Measurements from ENCODE around the gene CDKN1B. TPM values are rescaled to one million over a fixed set of nuclear protein-coding genes. Genes with fewer than 3 reads are reported as not detected.

The CDKN1B gene
- total RNA-seq, 2 experiments from 2014 or later, result 26.0 to 26.1 TPM

- H3K4me1 Mint-ChIP-seq, result peaks cover 2% of the 10 kb centered on the region
- H3K36me3 Mint-ChIP-seq, result peaks cover 7% of the 10 kb centered on the region
- H3K27ac Mint-ChIP-seq, result no peak overlapping the region
- H3K9me3 Mint-ChIP-seq, result no peaks in the 10 kb centered on the region
- DNase-seq, result no peak
- no peak overlapping the region for H3K4me3 Mint-ChIP-seq
- H3K27me3 Mint-ChIP-seq, result no peaks in the 10 kb centered on the region
These were observed 28.5 kb downstream of the CDKN1B start for GRCh38 chr12:12745576-12746211.

DNA sequence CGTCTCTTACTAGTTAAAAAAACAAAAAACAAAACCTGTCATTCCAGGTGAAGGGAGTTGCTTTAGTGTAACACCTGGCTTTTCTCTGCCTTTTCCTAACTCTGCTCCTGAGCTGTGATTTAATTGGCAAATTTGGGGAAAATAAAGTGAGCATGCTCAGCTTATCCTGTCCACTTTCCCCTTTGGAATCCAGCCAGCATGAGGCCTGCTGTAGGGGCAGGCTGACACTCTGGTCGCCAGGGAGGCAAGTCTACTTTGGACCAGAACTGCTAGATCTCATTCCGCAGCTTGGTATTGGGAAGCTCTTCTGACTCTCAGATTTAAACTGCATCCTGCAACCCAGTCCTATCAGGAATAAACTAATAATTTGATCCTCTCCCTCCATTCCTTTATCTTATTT lies 30.1 kb downstream of the CDKN1B start:
- no peaks in the 10 kb centered on the region for H3K4me1 Mint-ChIP-seq

GRCh38 chr12:12748044-12748443 lies 30.9 kb downstream of the CDKN1B start:
- Mint-ChIP-seq H3K9me3 (no peaks in the 10 kb centered on the region), H3K4me3 (no peak overlapping the region), H3K27ac (no peak overlapping the region), H3K36me3 (peaks cover 5% of the 10 kb centered on the region), H3K4me1 (no peaks in the 10 kb centered on the region), H3K27me3 (no peaks in the 10 kb centered on the region)
- DNase-seq, result no peak

More for the DNA sequence above, 30.1 kb downstream of the CDKN1B start:
- peaks cover 5% of the 10 kb centered on the region for H3K36me3 Mint-ChIP-seq
- no peak for DNase-seq
- H3K27ac Mint-ChIP-seq, result no peak overlapping the region
- H3K27me3 Mint-ChIP-seq, result no peaks in the 10 kb centered on the region
- no peak overlapping the region for H3K4me3 Mint-ChIP-seq
- no peaks in the 10 kb centered on the region for H3K9me3 Mint-ChIP-seq

DNA sequence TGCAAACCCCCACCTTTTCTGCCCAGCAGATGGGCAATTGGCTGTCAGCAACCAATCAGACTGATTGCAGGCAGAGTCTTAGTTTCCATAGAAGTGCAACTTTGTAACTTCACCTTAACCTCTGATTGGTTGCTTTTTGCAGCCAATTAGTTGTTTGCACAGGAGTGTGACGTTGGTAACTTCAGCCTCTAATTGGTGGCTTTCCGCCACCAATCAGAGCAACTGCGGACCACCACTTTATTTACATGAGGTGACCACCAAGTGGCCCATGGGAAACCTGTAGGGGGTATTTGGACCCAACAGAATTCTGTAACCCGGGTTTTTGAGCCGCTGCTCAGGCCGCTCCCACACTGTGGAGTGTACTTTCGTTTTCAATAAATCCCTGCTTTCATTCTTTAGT lies 32.3 kb downstream of the CDKN1B start:
- H3K4me1 Mint-ChIP-seq, result no peaks in the 10 kb centered on the region
- H3K27me3 Mint-ChIP-seq, result no peaks in the 10 kb centered on the region
- H3K36me3 Mint-ChIP-seq, result peaks cover 5% of the 10 kb centered on the region
- DNase-seq, result no peak
- no peaks in the 10 kb centered on the region for H3K9me3 Mint-ChIP-seq
- no peak overlapping the region for H3K27ac Mint-ChIP-seq
- no peak overlapping the region for H3K4me3 Mint-ChIP-seq

- no peaks in the 10 kb centered on the region for H3K9me3 Mint-ChIP-seq
- no peak overlapping the region for H3K27ac Mint-ChIP-seq
- no peaks in the 10 kb centered on the region for H3K27me3 Mint-ChIP-seq
- no peak overlapping the region for H3K4me3 Mint-ChIP-seq
- DNase-seq, result no peak
- H3K4me1 Mint-ChIP-seq, result no peaks in the 10 kb centered on the region
- H3K36me3 Mint-ChIP-seq, result no peaks in the 10 kb centered on the region
These were observed 38.8 kb downstream of the CDKN1B start for GRCh38 chr12:12755923-12756322.

DNA sequence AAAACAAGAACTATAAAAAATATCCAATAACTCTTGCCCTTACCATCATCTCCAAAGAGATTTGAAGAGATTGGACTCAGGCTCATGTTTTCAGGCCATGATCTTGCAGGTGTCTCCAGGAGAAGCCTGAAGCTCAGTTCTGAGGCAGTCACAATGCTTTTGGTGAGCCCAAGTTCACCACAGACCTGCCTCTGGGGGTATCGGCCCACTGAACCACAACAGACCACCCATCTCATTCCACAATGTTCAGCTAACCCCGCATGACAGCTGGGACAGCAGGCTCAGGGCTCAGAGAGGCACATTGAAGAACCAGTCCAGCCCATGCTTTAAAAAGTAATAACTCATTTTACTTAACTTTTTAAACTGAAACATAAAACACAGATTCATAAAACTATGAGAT lies 40.0 kb downstream of the CDKN1B start:
- Mint-ChIP-seq H3K9me3 (no peaks in the 10 kb centered on the region), H3K4me3 (no peak overlapping the region), H3K27me3 (no peaks in the 10 kb centered on the region), H3K36me3 (no peaks in the 10 kb centered on the region), H3K4me1 (no peaks in the 10 kb centered on the region), H3K27ac (no peak overlapping the region)
- no peak for DNase-seq

DNA sequence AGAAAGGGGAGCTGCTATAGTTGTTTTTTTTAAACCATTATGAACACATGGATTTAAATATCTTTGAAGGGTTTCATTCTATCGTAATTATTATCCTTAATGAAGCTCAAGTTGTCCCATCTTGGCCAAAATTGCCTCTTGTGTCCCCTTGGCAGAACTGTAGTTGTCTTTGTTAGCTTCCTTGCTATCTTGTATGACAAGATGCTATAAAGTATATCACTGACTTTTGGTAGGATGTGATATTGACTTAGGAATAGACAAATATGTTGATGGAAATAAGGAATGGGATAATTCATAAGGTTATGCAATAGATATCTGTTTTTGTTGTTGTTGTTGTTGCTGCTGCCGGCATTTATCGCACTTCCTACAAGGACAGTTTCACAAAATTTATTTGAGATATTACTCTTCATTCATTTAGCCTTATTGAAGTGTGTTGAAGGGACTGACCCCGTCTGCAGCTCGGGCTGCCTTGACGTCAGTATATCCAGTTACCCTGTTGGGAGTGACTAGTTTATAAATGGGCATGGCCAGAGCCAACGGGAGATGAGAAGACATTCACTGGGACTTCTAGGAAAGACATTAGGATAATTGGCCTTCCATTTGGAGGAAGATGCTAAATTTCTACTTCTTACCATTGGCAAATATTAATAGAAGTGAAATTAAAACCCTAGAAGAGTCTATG lies 42.2 kb downstream of the CDKN1B start:
- H3K9me3 Mint-ChIP-seq, result no peaks in the 10 kb centered on the region
- no peak overlapping the region for H3K27ac Mint-ChIP-seq
- no peaks in the 10 kb centered on the region for H3K4me1 Mint-ChIP-seq
- no peak overlapping the region for H3K4me3 Mint-ChIP-seq
- DNase-seq, result no peak
- H3K36me3 Mint-ChIP-seq, result no peaks in the 10 kb centered on the region
- H3K27me3 Mint-ChIP-seq, result no peaks in the 10 kb centered on the region

- DNase-seq, result no peak
- H3K36me3 Mint-ChIP-seq, result peaks cover 2% of the 10 kb centered on the region
These were observed 47.7 kb downstream of the CDKN1B start for GRCh38 chr12:12764824-12765223.

GRCh38 chr12:12770262-12770661 lies 53.1 kb downstream of the CDKN1B start:
- no peaks in the 10 kb centered on the region for H3K27me3 Mint-ChIP-seq

More at GRCh38 chr12:12764824-12765223, 47.7 kb downstream of the CDKN1B start:
- Mint-ChIP-seq H3K4me3 (no peak overlapping the region), H3K4me1 (no peaks in the 10 kb centered on the region), H3K27me3 (no peaks in the 10 kb centered on the region), H3K9me3 (peaks cover under 1% of the 10 kb centered on the region), H3K27ac (no peak overlapping the region)

More at GRCh38 chr12:12770262-12770661, 53.1 kb downstream of the CDKN1B start:
- peaks cover 10% of the 10 kb centered on the region for H3K9me3 Mint-ChIP-seq
- no peaks in the 10 kb centered on the region for H3K4me1 Mint-ChIP-seq
- no peak overlapping the region for H3K27ac Mint-ChIP-seq
- DNase-seq, result no peak
- peaks cover 5% of the 10 kb centered on the region for H3K36me3 Mint-ChIP-seq
- H3K4me3 Mint-ChIP-seq, result no peak overlapping the region

Other genes with a start within 250 kb of the CDKN1B start
- gene DUSP16, start 154.5 kb upstream of the CDKN1B start, total RNA-seq, result 10 to 100 TPM; 21.6 to 24.4 TPM
- gene CREBL2, start 105.5 kb upstream of the CDKN1B start, total RNA-seq, result 10 to 100 TPM; 12.5 to 13.9 TPM
- 10 to 100 TPM; 10.3 to 11.3 TPM for gene GPR19, start 21.2 kb upstream of the CDKN1B start, total RNA-seq
- 1 to 10 TPM; 2.3 to 3.1 TPM for gene APOLD1, start 68.3 kb downstream of the CDKN1B start, total RNA-seq
- gene DDX47, start 96.0 kb downstream of the CDKN1B start, total RNA-seq, result 100 to 1,000 TPM in 1 of 2 experiments, 10 to 100 TPM in 1; 98.5 to 107 TPM
- under 1 TPM; 0.27 to 0.34 TPM for gene GPRC5A, start 174.2 kb downstream of the CDKN1B start, total RNA-seq
- gene GPRC5D, start 234.8 kb downstream of the CDKN1B start, total RNA-seq, result not detected